ENCODE measurements around the gene LARP4.
"Not testable (repeated sequence)": the region's sequence is repeated elsewhere in the genome, so short reads cannot be mapped to it uniquely, and the experiment has no call there.

The LARP4 gene

DNA sequence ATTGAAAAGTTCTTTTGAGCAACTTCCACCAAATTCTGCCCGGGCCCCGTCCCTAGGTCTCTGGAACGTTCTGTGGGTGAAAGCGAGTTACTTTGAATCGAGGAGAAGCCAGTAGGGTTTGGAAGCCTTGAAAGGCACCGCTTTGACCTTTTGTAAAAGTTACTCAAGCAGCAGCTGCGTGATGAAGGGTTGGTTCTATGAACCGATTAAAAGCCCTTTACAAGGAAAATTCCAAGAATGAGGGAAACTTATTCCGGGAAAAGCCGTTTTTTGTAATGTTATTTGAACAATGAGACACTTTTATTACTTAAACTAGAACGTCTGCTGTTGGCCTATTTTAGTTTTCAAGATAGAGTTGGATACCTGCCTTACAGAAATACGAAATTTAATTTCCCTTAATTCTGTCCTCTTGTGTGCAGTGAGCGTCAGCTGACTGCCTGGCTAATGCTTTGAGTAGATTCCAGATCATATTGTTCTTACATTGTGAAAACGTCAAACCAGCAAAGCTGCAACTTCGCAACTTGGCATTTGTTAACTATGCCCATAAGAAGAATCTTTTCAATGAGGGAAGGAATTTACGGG lies 906 bp downstream of the LARP4 start:
- DNase-seq (ENCODE audit: low read depth, low spot score), result peak; percentile 12

DNA sequence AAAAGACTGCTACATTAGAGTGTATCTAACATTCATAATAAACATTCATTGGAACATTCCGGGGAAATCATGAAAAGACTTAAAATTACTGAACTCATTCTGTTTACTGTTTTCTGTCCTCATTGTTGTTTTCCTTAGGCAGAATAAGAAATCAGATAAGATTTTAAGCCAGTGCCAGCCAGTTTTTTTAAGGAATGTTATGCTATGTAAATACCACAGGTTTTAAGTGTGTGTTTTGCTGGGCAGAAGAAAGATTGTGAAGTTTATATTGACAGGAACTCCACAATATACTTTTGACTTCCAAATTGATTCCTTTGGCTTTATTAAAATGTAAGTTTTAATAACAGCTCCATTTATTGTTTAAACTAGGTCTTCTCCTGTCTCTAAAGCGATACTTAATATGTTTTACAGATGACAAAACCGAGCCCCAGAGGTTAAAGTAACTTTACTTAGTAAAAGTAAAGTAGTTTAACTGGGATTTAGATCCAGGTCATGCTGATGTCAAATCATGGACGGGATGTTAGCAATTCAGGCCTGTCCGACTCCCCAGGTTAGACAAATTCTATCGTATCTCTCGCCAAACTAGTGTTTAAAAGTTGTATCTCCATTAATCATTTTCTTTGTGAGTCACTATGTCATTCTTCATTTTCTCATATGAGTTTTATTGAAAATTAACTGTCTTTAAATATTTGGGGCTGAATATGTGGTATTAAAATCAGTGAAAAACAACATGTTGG lies 1.7 kb downstream of the LARP4 start:
- DNase-seq (ENCODE audit: low read depth, low spot score), result no peak

DNA sequence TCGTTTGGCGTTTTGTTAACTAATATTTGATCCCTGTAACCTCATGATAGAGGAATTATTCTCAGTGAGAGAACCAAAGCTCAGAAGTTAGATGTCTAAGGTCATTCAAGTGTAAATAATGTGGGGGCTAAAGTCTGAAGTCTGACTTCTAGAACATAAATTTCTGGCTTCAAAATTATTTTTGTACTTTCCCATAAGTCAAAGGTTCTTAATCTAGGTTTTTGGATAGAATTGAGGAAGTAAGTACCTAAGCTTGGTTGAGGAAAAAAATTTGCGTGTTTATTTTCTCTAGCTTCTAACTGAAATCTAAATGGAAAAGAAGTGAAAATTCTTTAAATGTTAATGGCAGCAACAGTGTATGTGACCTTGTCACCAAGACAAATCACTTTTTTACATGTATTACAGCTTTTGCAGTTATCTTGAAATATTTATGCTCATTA lies 2.3 kb downstream of the LARP4 start:
- no peak for DNase-seq (ENCODE audit: low read depth, low spot score)

DNA sequence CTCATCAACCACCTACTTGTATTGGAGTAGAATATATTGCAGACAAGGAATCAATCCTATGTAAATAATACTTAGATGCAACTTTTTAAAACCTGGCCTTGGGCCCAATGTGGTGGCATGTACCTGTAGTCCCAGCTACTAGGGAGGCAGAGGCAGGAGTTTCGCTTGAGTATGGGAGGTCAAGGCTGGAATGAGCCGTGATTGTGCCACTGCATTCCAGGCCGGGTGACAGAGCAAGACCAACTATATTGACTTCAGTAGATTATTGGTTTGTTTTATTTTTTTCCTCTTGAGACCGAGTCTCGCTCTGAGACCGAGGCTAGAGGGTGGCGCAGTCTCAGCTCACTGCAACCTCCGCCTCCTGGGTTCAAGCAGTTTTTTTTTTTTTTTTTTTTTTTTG lies 3.6 kb downstream of the LARP4 start:
- DNase-seq (ENCODE audit: low read depth, low spot score), result no peak

DNA sequence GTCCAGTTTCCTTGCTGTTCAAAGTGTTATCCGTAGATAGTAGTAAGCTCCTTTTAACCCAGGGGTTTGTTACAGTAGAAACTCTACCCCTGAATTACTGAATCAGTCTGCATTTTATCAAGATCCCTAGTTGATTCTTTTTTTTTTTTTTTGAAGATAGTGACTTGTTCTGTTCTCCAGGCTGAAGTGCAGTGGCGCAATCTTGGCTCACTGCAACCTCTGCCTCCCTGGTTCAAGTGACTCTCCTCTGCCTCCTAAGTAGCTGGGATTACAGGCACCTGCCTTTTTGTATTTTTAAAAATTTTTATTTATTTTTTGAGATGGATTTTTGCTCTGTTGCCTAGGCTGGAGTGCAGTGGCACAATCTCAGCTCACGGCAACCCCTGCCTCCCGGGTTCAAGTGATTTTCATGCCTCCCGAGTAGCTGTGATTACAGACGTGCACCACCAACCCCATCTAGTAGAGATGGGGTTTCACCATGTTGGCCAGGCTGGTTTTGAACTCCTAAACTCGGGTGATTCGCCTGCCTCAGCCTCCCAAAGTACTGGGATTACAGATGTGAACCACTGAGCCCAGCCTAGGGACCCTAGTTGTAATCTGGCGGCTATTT lies 10.5 kb downstream of the LARP4 start:
- no peak for DNase-seq (ENCODE audit: low read depth, low spot score)

DNA sequence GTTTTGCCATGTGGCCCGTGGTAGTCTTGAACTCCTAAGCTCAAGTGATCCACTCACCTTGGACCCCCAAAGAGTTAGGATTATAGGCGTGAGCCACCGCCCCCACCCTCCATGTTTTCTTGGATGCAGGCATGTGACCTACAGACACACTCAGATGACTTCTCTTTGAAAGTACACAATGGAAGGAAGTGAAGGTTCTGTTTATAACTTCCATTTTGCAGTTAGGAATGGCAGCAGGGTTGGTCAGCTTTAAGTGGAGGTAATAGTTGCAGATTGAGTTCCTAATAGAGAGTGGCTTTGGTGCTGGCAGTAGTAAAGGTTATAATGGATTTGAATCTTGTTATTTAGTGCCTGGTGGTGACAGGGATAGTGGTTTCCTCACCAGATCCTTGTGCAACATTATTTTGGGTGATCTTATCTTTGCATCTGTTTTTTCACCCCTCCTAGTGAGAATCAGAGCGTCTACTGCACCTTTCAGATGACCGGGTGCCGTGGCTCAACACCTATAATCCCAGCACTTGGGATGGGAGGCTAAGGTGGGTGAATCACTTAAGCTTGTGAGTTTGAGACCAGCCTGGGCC lies 15.3 kb downstream of the LARP4 start:
- DNase-seq (ENCODE audit: low read depth, low spot score), result no peak

DNA sequence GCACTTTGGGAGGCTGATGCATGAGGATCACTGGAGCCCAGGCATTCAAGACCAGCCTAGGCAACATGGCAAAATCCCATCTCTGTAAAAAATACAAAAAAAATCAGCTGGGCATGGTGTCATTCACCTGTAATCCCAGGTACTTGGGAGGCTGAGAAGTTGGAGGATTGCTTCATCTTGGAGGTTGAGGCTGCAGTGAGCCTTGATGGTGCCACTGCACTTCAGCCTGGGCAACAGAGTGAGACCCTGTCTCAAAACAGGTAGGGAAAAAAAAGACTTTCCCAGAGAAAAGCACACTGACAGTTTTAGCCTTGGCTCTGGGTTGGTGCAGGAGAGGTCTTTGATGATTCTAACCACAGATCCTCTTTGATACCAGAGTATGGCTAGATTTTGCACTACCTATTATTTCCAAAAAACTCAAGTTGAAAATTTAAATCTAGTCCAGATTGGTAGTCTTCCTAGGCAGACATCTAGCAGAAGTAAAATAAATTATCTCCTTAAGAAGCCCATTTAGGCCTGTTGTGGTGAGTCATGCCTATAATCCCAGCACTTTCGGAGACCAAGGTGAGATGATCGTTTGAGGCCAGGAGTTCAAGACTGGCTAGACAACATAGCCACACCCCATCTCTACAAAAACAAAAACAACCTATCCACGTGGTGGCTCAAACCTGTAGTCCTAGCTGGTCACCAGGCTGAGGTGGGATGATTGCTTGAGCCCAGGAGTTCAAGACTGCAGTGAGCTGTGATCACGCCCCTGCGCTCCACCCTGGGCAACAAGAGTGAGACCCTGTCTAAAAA lies 18.6 kb downstream of the LARP4 start:
- no peak for DNase-seq (ENCODE audit: low read depth, low spot score)

DNA sequence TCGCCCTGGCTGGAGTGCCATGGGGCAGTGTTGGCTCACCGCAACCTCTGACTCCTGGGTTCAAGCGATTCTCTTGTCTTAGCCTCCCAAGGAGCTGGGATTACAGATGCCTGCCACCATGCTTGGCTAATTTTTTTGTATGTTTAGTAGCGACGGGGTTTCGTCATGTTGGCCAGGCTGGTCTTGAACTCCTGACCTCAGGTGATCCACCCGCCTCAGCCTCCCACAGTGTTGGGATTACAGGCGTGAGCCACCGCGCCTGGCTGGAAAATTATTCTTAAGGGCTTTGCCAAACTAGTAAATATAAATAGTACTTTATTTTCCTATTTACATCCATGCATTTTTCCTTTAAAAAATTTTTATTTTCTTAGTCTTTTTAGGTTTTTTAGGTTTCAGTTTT lies 22.2 kb downstream of the LARP4 start:
- not testable (repeated sequence) for DNase-seq (ENCODE audit: low read depth, low spot score)

DNA sequence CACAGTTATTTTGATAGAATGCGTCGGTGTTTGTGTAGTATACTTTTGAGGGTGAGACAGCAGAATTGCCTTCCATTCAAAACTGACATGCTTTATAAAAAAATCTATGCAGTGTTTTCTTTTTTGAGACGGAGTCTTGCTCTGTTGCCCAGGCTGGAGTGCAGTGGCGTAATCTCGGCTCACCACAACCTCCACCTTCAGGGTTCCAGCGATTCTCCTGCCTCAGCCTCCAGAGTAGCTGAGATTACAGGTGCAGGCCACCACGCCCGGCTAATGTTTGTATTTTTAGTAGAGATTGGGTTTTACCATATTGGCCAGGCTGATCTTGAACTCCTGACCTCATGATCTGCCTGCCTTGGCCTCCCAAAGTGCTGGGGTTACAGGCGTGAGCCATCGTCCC lies 22.7 kb downstream of the LARP4 start:
- not testable (repeated sequence) for DNase-seq (ENCODE audit: low read depth, low spot score)

DNA sequence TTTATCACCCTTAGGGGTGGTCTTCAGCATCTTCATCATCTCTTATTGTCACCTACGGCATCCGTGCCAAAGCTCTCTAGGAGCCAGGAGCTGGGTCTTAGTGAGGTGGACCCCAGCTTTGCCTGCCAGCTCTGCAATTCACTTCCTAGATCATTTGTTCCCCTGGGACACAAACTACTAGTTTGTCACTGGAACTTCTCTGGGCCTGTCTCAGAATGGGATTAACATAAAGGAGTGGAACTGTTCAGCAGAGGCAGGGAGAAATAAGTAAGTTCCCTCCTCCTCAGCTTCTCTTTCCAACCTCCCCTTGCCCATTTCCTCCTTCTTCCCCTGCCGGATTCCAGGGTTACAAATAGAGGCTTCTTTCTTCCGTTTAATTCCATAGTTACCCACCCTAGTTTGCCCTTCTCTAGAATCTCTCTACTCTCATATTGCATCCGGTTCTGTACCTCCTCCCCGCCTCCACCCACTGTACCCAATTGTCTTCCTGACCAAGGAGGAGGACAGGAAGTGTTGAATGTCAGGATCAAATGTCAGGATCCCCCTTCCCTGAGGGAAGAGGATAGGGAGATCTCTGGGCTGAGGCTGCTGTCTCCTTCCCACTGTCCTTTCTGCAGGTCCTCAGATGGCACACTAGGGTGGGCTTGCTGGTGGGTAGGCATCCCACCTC lies 25.0 kb downstream of the LARP4 start:
- no peak for DNase-seq (ENCODE audit: low read depth, low spot score)

DNA sequence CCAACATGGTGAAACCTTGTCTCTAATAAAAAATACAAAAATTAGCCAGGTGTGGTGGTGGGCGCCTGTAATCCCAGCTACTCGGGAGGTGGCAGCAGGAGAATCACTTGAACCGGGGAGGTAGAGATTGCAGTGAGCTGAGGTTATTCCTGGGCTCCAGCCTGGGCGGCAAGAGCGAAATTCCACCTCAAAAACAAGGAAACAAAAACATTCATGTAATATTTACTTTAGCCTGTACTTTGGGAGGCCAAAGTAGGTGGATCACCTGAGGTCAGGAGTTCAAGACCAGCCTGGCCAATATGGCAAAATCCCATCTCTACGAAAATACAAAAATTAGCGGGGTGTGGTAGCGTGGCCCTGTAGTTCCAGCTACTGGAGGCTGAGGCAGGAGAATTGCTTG lies 31.0 kb downstream of the LARP4 start:
- not testable (repeated sequence) for DNase-seq (ENCODE audit: low read depth, low spot score)

DNA sequence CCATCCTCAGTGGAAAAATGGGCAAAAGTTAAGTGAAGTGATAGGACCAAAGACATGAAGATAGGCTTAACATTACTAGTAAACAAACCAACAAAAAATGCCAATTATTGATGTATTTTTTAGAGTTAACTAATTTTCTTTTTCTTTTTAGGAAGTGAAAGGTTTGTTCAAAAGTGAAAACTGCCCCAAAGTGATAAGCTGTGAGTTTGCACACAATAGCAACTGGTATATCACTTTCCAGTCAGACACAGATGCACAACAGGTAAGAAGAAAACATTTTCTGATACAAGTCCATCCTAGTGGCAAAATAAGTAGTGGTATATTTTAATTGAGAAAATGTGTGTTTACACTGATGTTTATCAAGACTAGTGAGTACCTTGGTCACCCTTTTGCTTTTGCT lies 39.6 kb downstream of the LARP4 start:
- DNase-seq (ENCODE audit: low read depth, low spot score), result no peak

DNA sequence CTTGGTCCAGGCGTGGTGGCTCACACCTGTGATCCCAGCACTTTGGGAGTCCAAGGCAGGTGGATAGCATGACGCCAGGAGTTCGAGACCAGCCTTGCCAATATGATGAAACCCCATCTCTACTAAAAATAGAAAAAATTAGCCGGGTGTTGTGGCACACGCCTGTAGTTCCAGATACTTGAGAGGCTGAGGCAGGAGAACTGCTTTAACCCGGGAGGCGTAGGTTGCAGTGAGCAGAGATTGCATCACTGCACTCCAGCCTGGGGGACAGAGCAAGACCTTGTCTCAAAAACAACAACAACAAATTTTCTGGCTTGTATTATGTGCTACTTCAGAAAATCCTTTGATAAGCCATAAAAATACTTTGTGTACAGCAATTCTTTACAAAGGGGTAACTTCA lies 41.1 kb downstream of the LARP4 start:
- DNase-seq (ENCODE audit: low read depth, low spot score), result no peak

DNA sequence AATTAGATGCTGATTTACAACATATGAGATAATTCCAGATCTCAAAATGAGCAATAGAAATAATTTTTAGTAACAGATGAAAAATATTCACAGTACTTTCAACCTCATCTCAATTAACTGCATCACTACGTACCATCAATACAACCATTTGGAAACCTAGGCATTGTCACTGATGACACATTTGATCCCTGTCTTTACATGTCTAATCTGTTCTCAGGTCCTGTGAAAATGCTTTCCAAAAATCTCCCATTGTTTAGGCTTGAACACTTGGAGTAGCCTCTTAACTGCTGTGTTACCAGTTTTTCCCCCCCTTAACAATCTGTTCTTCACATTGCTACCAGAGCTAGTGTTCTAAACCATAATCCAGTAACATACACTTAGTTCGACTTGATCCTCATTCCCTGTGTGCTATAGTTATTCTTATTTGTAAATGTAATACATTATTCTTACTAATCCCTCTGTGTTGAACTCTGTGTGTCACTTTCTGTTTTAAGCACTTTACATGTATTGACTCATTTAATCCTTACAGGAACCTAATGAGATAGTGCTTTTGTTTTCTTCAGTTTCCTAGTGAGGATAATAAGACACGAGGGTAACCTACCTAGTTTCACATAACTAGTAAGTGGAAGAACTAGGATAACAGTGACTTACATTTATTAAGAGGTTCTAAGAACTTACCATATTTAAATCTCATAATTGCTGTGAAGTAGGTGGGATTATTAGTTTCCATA lies 41.7 kb downstream of the LARP4 start:
- no peak for DNase-seq (ENCODE audit: low read depth, low spot score)

DNA sequence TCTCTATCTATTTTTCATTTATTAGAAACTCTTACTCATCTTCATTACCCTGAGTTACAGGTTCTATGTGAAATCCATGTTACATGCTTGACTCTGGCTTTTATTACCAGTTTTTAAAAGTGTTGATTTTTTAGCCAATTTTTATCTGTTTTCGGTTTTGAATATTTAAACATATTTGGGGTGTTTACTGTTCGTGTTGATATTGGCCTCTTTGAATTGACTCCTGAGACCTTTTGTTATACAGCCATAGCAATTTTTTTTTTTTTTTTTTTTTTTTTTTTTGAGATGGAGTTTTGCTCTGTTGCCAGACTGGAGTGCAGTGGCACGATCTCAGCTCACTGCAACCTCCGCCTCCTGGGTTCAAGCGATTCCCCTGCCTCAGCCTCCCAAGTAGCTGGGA lies 49.0 kb downstream of the LARP4 start:
- DNase-seq (ENCODE audit: low read depth, low spot score), result not testable (repeated sequence)

DNA sequence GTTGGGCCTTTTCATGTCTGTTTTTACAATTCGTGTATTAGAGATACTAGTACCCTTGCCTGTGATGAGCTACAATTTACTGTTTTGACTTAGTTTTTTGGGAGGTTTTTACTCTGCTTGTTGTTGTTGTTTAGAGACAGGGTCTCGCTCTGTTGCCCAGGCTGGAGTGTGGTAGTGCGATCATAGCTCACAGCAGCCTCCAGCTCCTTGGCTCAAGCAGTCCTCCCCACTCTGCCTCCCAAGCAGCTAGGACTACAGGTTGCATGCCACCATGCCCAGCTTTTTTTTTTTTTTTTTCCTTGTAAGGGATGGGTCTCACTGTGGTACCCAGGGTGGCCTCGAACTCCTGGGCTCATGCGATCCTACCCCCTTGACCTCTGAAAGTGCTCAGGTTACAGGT lies 52.1 kb downstream of the LARP4 start:
- no peak for DNase-seq (ENCODE audit: low read depth, low spot score)

DNA sequence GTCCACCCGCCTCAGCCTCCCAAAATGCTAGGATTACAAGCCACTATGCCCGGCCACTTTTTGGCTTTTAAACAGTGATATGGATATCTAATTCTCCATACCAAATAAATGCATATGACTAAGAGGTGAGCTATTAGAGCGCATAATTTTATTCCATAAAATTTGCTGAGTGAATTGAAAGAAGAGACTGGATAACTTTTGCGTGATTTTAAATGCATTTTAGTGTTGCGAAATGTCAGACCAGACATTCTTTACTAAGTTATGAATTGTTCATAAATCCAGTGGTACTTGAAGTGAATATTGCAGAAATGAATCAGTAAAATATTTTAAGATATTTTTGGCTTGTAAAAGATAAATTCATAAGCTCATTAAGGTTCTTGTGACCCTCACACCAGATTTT lies 53.2 kb downstream of the LARP4 start:
- DNase-seq (ENCODE audit: low read depth, low spot score), result no peak

DNA sequence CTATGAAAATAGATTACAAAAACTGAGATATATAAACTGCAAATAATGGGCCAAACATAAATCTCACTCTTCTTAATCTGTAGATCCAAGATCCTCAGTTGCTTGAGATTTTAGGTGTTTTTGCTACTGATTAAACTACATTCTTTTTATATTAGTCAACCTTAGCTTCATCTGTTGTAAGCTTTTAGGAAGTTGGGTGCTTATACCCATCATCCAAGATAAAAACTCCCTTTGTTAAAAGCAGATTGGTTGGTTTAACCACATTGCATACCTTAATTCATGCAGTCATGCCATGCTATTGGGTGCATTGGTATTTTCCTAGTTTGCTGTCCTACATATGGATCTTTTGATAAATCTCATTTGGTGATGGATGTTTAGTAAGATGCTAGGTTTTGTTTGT lies 57.9 kb downstream of the LARP4 start:
- DNase-seq (ENCODE audit: low read depth, low spot score), result no peak

DNA sequence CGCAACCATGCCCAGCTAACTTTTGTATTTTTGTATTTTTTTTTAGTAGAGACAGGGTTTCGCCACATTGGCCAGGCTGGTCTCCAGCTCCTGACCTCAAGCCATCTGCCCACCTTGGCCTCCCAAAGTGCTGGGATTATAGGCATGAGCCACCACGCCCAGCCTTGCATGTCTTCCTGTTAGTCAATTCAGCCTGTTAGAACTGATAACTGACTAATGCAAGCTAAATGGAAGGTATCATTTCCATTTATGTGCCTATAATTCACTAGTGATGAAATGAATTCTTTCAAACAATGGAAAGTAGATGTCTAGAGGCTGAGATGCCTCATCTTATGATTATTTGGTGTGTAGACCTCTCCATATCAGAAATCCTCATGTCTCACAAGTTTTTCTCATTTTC lies 66.8 kb downstream of the LARP4 start:
- DNase-seq (ENCODE audit: low read depth, low spot score), result no peak

DNA sequence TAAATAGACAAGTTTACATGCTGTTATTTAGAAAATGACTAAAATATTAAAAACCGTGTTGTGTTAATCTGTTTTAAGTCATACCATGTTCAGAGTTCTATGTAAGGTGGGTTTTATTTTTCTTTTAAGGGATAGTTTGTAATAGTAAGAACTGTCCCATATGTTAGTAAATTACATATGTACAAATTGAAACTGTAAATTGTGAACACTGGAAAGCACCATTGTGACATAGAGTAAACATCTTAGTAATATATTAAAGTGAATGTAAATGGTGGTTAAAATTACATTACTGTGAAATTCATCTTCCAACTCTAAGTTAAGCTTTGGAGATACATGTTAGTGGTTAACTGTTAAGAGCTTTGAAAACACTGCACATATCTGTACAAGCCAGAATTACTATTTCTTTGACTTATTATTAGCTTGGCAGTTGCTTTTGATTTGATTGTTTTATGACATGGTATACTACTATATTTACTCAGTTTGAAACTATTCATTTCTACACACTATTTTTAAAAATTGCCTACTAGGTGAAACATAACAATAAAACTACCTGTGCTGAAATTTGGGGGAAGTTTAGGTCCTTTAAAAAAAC lies 76.7 kb downstream of the LARP4 start:
- no peak for DNase-seq (ENCODE audit: low read depth, low spot score)

All from brain pericyte (primary cell).